Measurements from ENCODE around the gene ANKRD55. TPM values are rescaled to one million over a fixed set of nuclear protein-coding genes. Genes with fewer than 3 reads are reported as not detected.
A peak's percentile ranks its signal among the peaks of the same experiment; 100 is the strongest.
"Not testable (repeated sequence)": the region's sequence is repeated elsewhere in the genome, so short reads cannot be mapped to it uniquely, and the experiment has no call there.

Gene ANKRD55
- total RNA-seq, 1 experiment from 2014 or later = not detected

- intact Hi-C loops (cut with micrococcal nuclease; ENCODE audit: unreplicated experiment) = no loop called here
- no peak for DNase-seq
- Histone ChIP-seq H3K79me2 (ENCODE audit: low read depth) (no peaks in the 10 kb centered on the region), H3F3A (ENCODE audit: insufficient read depth, low read depth) (peaks cover 14% of the 10 kb centered on the region), H3K4me2 (no peak overlapping the region), H3K27me3 (ENCODE audit: insufficient read depth, low read depth) (no peaks in the 10 kb centered on the region), H3K9me3 (ENCODE audit: insufficient read depth, low read depth) (peaks cover 21% of the 10 kb centered on the region), H3K4me1 (replicated peaks; ENCODE audit: insufficient read depth) (peaks cover 26% of the 10 kb centered on the region), H4K20me1 (ENCODE audit: insufficient read depth) (no peaks in the 10 kb centered on the region), H3K4me3 (no peak overlapping the region), H2AFZ (no peak overlapping the region), H3K27ac (no peak overlapping the region), H3K9me2 (ENCODE audit: insufficient read depth) (no peaks in the 10 kb centered on the region), H3K36me3 (ENCODE audit: low read depth) (no peaks in the 10 kb centered on the region)
- ChIA-PET POLR2A (ENCODE audit: unreplicated experiment) (no interaction called here), CTCF (no interaction called here)
- BruUV-seq (replicated peaks) = no TSS peak
- TF ChIP-seq EZH2 (IDR thresholded peaks at IDR 0.05; ENCODE audit: low read depth) (no peak), CTCF (conservative IDR thresholded peaks at IDR 0.05) (no peak)
These were observed 17.9 kb downstream of the ANKRD55 start for GRCh38 chr5:56215019-56215830.

- H3K27ac ChIP-seq; POLR2A ChIA-PET (ENCODE audit: unreplicated experiment); CTCF ChIA-PET; H3K27me3 ChIP-seq (ENCODE audit: insufficient read depth, low read depth); DNase-seq; H3K36me3 ChIP-seq (ENCODE audit: low read depth); H2AFZ ChIP-seq; H3K79me2 ChIP-seq (ENCODE audit: low read depth); H4K20me1 ChIP-seq (ENCODE audit: insufficient read depth); H3K4me2 ChIP-seq; BruUV-seq (replicated peaks); H3K9me2 ChIP-seq (ENCODE audit: insufficient read depth); H3K4me3 ChIP-seq: not testable (repeated sequence)
- intact Hi-C loops (cut with micrococcal nuclease; ENCODE audit: unreplicated experiment) = loop anchor here (5.0 kb wide), 2 partner anchors 53 to 603 kb away; partner anchors contain the start of gene MAP3K1
- Histone ChIP-seq H3K9me3 (ENCODE audit: insufficient read depth, low read depth) (peaks cover 21% of the 10 kb centered on the region), H3F3A (ENCODE audit: insufficient read depth, low read depth) (peaks cover 14% of the 10 kb centered on the region), H3K4me1 (replicated peaks; ENCODE audit: insufficient read depth) (peaks cover 26% of the 10 kb centered on the region)
These were observed 19.1 kb downstream of the ANKRD55 start for GRCh38 chr5:56213886-56214535.

- peak overlapping the region; percentile 58 for H3K4me2 ChIP-seq
- H3K4me1 ChIP-seq (replicated peaks; ENCODE audit: insufficient read depth) = peaks cover 26% of the 10 kb centered on the region
- no peak overlapping the region for H2AFZ ChIP-seq
- no TSS peak for BruUV-seq (replicated peaks)
- no peaks in the 10 kb centered on the region for H3K9me2 ChIP-seq (ENCODE audit: insufficient read depth)
- H3K36me3 ChIP-seq (ENCODE audit: low read depth) = no peaks in the 10 kb centered on the region
- DNase-seq = peak in 1 of 2 experiments; percentile 60
- intact Hi-C loops (cut with micrococcal nuclease; ENCODE audit: unreplicated experiment) = loop anchor here (5.0 kb wide), 2 partner anchors 55 to 605 kb away; partner anchors contain the start of gene MAP3K1
- H3F3A ChIP-seq (ENCODE audit: insufficient read depth, low read depth) = peaks cover 14% of the 10 kb centered on the region
- POLR2A ChIA-PET (ENCODE audit: unreplicated experiment) = no interaction called here
- H3K27me3 ChIP-seq (ENCODE audit: insufficient read depth, low read depth) = no peaks in the 10 kb centered on the region
- TF ChIP-seq EZH2 (IDR thresholded peaks at IDR 0.05; ENCODE audit: low read depth) (no peak), CTCF (conservative IDR thresholded peaks at IDR 0.05) (no peak)
- peaks cover 19% of the 10 kb centered on the region for H3K9me3 ChIP-seq (ENCODE audit: insufficient read depth, low read depth)
- CTCF ChIA-PET = no interaction called here
- H3K27ac ChIP-seq = peak overlapping the region; percentile 87
- no peaks in the 10 kb centered on the region for H4K20me1 ChIP-seq (ENCODE audit: insufficient read depth)
- no peaks in the 10 kb centered on the region for H3K79me2 ChIP-seq (ENCODE audit: low read depth)
- no peak overlapping the region for H3K4me3 ChIP-seq
These were observed 20.8 kb downstream of the ANKRD55 start for GRCh38 chr5:56212130-56212879.

Data from PC-9 (cell line).